HepG2 (cell line): ENCODE data around the gene LDAH. TPM values are rescaled to one million over a fixed set of nuclear protein-coding genes. Genes with fewer than 3 reads are reported as not detected.

Experiments
- ATAC-seq: fragments of 200-7000 bp; cut with Tn5 transposase; 3 replicates; pipeline ENCODE4 v1.9.1; 2020; ENCODE audit warnings: mild to moderate bottlenecking, moderate library complexity
- BruUV-seq: library from RNA; stranded (reverse); fragments of 400-500 nt; replicated peaks from 2 replicates; lab custom pipeline; 2021; lab: Mats Ljungman, UMichigan
- CTCF ChIA-PET: fragments of 300-600 bp; formaldehyde crosslinking; extraction: SDS; loops from one replicate; lab custom pipeline; 2021; ENCODE audit warnings: low total read pairs, inconsistent platforms, low intra/inter-chr PET ratio; lab: Yijun Ruan, JAX
- POLR2A ChIA-PET: fragments of 350-600 bp; sonication (Branson Sonifier 250); formaldehyde crosslinking; loops from one replicate; lab custom pipeline; 2020; ENCODE audit warnings: antibody characterized with exemption, inconsistent platforms; lab: Yijun Ruan, JAX
- DNase-seq: peaks from one replicate; pipeline ENCODE4 v3.0.0-alpha.2; 2015; ENCODE audit warnings: low spot score
- FAIRE-seq: peaks from 3 replicates; lab custom pipeline; 2011; peaks lifted over from hg19 to GRCh38; lab: Jason Lieb, UNC
- H2AFZ ChIP-seq: one replicate; pipeline ENCODE4 v1.6.1; 2011; ENCODE audit warnings: low read length, inconsistent platforms
- H3K27ac ChIP-seq: fragments of 300-600 bp; 3 replicates; pipeline ENCODE4 v1.8.0; 2011; ENCODE audit warnings: mixed run types, mild to moderate bottlenecking, mixed read lengths, low read length, inconsistent platforms; ENCODE audit not compliant: insufficient read depth; ENCODE audit errors: extremely low read length
- H3K27me3 ChIP-seq, 2 experiments: fragments of 200-600 bp in 1 of 2; 2 replicates in 1 of 2; 3 replicates in 1 of 2; pipeline versions ENCODE4 v1.6.0 to v1.8.0; 2011; ENCODE audit warnings: low read length in 2 of 2, mild to moderate bottlenecking in 2 of 2, moderate library complexity in 2 of 2, inconsistent platforms in 1 of 2; ENCODE audit not compliant: insufficient read depth in 2 of 2, control insufficient read depth in 1 of 2
- H3K36me3 ChIP-seq, 2 experiments: fragments of 200-600 bp in 1 of 2; replicated peaks in 1 of 2; 2 replicates in 1 of 2; 3 replicates in 1 of 2; pipeline versions ENCODE4 v1.5.1 to v1.8.0; 2011; ENCODE audit warnings: low read length in 2 of 2, inconsistent platforms in 1 of 2; ENCODE audit not compliant: insufficient read depth in 2 of 2, control insufficient read depth in 1 of 2
- H3K4me1 ChIP-seq: 2 replicates; pipeline ENCODE4 v1.5.1; 2012; ENCODE audit warnings: low read length, inconsistent platforms; ENCODE audit not compliant: insufficient read depth
- H3K4me2 ChIP-seq: 2 replicates; pipeline ENCODE4 v1.6.0; 2011; ENCODE audit warnings: low read depth, low read length, inconsistent platforms
- H3K4me3 ChIP-seq, 3 experiments: fragments of 200-600 bp in 1 of 3; sonication (generic), shearing (Covaris generic) in 1 of 3; replicated peaks in 1 of 3; 2 replicates each; pipeline ENCODE4 v1.5.1; 2011 to 2016; ENCODE audit warnings: low read length in 3 of 3, inconsistent platforms in 2 of 3, low read depth in 2 of 3, mild to moderate bottlenecking in 2 of 3, control low read depth in 1 of 3, mixed read lengths in 1 of 3; ENCODE audit not compliant: insufficient read depth in 1 of 3
- H3K79me2 ChIP-seq: one replicate; pipeline ENCODE4 v1.6.1; 2011; ENCODE audit warnings: low read length, inconsistent platforms; ENCODE audit not compliant: insufficient read depth
- H3K9ac ChIP-seq: 2 replicates; pipeline ENCODE4 v1.6.0; 2011; ENCODE audit warnings: mild to moderate bottlenecking, low read depth, low read length, inconsistent platforms; ENCODE audit not compliant: insufficient read depth
- H3K9me3 ChIP-seq: 2 replicates; pipeline ENCODE4 v1.5.1; 2012; ENCODE audit warnings: mild to moderate bottlenecking, low read length
- H4K20me1 ChIP-seq: 2 replicates; pipeline ENCODE4 v1.6.0; 2011; ENCODE audit warnings: inconsistent platforms, mild to moderate bottlenecking, low read length, moderate library complexity; ENCODE audit not compliant: insufficient read depth
- FOXM1 ChIP-seq: sonication (generic); formaldehyde crosslinking; IDR thresholded peaks from 2 replicates; pipeline ENCODE4 v1.5.0; 2020; ENCODE audit warnings: missing genetic modification reagents
- HOMEZ ChIP-seq: IDR thresholded peaks from 2 replicates; pipeline ENCODE4 v1.6.1; 2016; ENCODE audit warnings: low read depth
- POLR2A ChIP-seq, 2 experiments: IDR thresholded peaks; 2 replicates each; pipeline ENCODE4 v1.6.1; 2011; ENCODE audit warnings: low read depth in 2 of 2, low read length in 2 of 2, mild to moderate bottlenecking in 1 of 2, moderate library complexity in 1 of 2; ENCODE audit not compliant: insufficient read depth in 1 of 2
- TGIF2 ChIP-seq: IDR thresholded peaks from 2 replicates; pipeline ENCODE4 v1.6.1; 2016; ENCODE audit warnings: control low read depth, missing compliant biosample characterization
- ZNF431 ChIP-seq: sonication (generic); formaldehyde crosslinking; IDR thresholded peaks from 2 replicates; pipeline ENCODE4 v1.9.0; 2022; ENCODE audit warnings: missing genetic modification reagents, low read depth, mild to moderate bottlenecking, borderline replicate concordance
- ZNF557 ChIP-seq: sonication (generic); formaldehyde crosslinking; IDR thresholded peaks from 2 replicates; pipeline ENCODE4 v1.4.0; 2020; ENCODE audit warnings: missing genetic modification reagents
- ZNF761 ChIP-seq: sonication (generic); formaldehyde crosslinking; conservative IDR thresholded peaks from 2 replicates; pipeline ENCODE4 v1.4.0; 2020; ENCODE audit warnings: mild to moderate bottlenecking, missing genetic modification reagents
- ZNF773 ChIP-seq: sonication (generic); formaldehyde crosslinking; IDR thresholded peaks from 2 replicates; pipeline ENCODE4 v1.4.0; 2020; ENCODE audit warnings: missing genetic modification reagents, borderline replicate concordance
- WGBS: methylation state at CpG from one replicate; pipeline ENCODE4 v1.1.6; 2017; ENCODE audit warnings: low lambda C conversion rate; 5-methylcytosine and 5-hydroxymethylcytosine counted together
- in situ Hi-C: cut with HindIII; loops from 2 replicates; pipeline ENCODE4 v1.10.0; 2017; ENCODE audit warnings: low pct_unique_long_range_greater_than_20kb; ENCODE audit not compliant: extremely low pct_ligation_motif_present
- intact Hi-C: fragments of 100-400 bp; cut with micrococcal nuclease; formaldehyde crosslinking; loops from one replicate; pipeline ENCODE4 v1.10.0; 2022; ENCODE audit not compliant: unreplicated experiment
- polyA plus RNA-seq, 8 experiments: library from polyadenylated mRNA; depleted of rRNA in 3 of 8; stranded (reverse) in 7 of 8; unstranded in 1 of 8; fragments of >200 nt; fragmentation: Illumina TruSeq in 4 of 8; extraction: Trizol in 4 of 8; gene quantifications; 2 replicates each; pipeline versions ENCODE4 v1.2.1 to v1.2.3, GENCODE V29; 2011 to 2016; ENCODE audit warnings: low read depth in 4 of 8, missing spikeins in 1 of 8, mixed read lengths in 1 of 8; ENCODE audit not compliant: insufficient read depth in 1 of 8
- total RNA-seq, 5 experiments: library from RNA; depleted of rRNA; stranded (reverse); fragments of >200 nt; fragmentation: Illumina TruSeq; extraction: Trizol; gene quantifications; 2 replicates each; pipeline ENCODE4 v1.2.3, GENCODE V29; 2016; ENCODE audit warnings: low read depth in 1 of 5
- TF ChIP-seq, protein P1 (sequence below): sonication (generic); formaldehyde crosslinking; IDR thresholded peaks from 2 replicates; pipeline ENCODE4; 2020; ENCODE audit warnings: missing genetic modification reagents, mild to moderate bottlenecking, borderline replicate concordance
- TF ChIP-seq, protein P2 (sequence below): sonication (generic); formaldehyde crosslinking; IDR thresholded peaks from 2 replicates; pipeline ENCODE4 v1.8.1; 2023; ENCODE audit warnings: missing genetic modification reagents, inconsistent platforms, borderline replicate concordance

LDAH gene
- total and polyA plus RNA-seq, 2 of the 13 experiments (the other 11 are each of a cell fraction or from before 2014, with no cell fraction given), result 28.8 to 46.2 TPM

DNA sequence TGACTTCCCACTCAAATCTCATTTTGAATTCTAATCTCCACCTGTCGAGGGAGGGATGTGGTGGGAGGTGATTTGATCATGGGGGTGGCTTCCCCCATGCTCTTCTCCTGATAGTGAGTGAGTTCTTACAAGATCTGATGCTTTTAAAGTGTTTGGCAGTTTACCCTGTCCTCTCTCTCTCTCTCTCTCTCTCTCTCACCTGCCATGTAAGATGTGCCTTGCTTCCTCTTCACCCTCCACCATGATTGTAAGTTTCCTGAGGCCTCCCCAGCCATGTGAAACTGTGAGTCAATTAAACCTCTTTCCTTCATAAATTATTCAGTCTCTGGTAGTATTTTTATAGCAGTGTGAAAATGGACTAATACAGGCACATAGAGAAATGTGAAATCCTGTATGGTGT lies 7.0 kb upstream of the LDAH start:
- no TSS peak for BruUV-seq
- Histone ChIP-seq H3K9me3 (no peaks in the 10 kb centered on the region), H3K27me3 (peaks cover 0 to 4% of the 10 kb centered on the region in 2 experiments; a peak in 1 of 5 replicates), H3K79me2 (no peaks in the 10 kb centered on the region), H3K4me3 (no peak overlapping the region), H3K36me3 (no peaks in the 10 kb centered on the region), H3K9ac (no peak overlapping the region), H3K27ac (no peak overlapping the region), H4K20me1 (no peaks in the 10 kb centered on the region), H3K4me2 (no peak overlapping the region), H2AFZ (no peak overlapping the region), H3K4me1 (peaks cover 10% of the 10 kb centered on the region; the same call in 1 of the 2 replicates)
- in situ Hi-C loops, result no loop called here
- FAIRE-seq, result no peak
- ChIA-PET POLR2A (no interaction called here), CTCF (no interaction called here)
- 0% methylated on average over 1 of the region's 1 CpG for WGBS
- TF ChIP-seq ZNF773 (CRISPR knock-in tag) (no peak), ZNF431 (CRISPR knock-in tag) (peak; percentile 63; the same call in 1 of the 2 replicates)
- TF ChIP-seq, protein P1, sequence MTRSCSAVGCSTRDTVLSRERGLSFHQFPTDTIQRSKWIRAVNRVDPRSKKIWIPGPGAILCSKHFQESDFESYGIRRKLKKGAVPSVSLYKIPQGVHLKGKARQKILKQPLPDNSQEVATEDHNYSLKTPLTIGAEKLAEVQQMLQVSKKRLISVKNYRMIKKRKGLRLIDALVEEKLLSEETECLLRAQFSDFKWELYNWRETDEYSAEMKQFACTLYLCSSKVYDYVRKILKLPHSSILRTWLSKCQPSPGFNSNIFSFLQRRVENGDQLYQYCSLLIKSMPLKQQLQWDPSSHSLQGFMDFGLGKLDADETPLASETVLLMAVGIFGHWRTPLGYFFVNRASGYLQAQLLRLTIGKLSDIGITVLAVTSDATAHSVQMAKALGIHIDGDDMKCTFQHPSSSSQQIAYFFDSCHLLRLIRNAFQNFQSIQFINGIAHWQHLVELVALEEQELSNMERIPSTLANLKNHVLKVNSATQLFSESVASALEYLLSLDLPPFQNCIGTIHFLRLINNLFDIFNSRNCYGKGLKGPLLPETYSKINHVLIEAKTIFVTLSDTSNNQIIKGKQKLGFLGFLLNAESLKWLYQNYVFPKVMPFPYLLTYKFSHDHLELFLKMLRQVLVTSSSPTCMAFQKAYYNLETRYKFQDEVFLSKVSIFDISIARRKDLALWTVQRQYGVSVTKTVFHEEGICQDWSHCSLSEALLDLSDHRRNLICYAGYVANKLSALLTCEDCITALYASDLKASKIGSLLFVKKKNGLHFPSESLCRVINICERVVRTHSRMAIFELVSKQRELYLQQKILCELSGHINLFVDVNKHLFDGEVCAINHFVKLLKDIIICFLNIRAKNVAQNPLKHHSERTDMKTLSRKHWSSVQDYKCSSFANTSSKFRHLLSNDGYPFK (CRISPR knock-in tag), result no peak
- no peak for ATAC-seq
- DNase-seq, result no peak
- intact Hi-C loops, result no loop called here

DNA sequence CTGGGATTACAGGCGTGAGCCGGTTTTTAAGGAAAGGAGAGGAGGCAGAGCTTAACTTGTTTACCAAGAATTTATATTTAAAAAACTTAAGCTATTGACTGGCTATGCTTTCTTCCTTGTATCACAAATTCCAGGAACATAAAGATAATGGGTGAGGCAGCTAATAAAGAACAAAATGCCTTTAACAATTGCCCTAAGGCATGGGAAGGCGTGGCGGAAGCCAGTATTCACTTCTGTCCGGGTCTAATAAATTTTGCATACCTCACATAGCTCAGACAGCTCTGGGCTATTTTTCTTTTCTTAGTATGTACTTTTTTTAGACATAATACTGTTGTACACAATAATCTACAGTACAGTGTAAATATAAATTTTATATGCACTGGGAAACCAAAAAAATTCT lies 1.0 kb upstream of the LDAH start:
- Histone ChIP-seq H2AFZ (no peak overlapping the region), H3K36me3 (no peaks in the 10 kb centered on the region), H3K27me3 (no peaks in the 10 kb centered on the region; a peak in 1 of 5 replicates), H3K9me3 (no peaks in the 10 kb centered on the region), H3K4me1 (peaks cover 6% of the 10 kb centered on the region), H3K9ac (no peak overlapping the region), H3K4me2 (no peak overlapping the region), H4K20me1 (no peaks in the 10 kb centered on the region), H3K79me2 (peaks cover 17% of the 10 kb centered on the region), H3K27ac (no peak overlapping the region), H3K4me3 (no peak overlapping the region)
- FAIRE-seq (no peak), DNase-seq (no peak), ATAC-seq (no peak)
- WGBS, result 83% methylated on average over 5 of the region's 5 CpGs
- ChIA-PET POLR2A (interaction anchor here (0.6 to 2.7 kb wide), 4 partner anchors 10 to 172 kb away, joined by 3 to 13 read pairs (median 12); partner anchors contain the start of genes GDF7 and HS1BP3), CTCF (no interaction called here)
- no TSS peak for BruUV-seq
- in situ Hi-C loops, result no loop called here
- intact Hi-C loops, result loop anchor here (2.0 kb wide), 1 partner anchor 157 kb away; the partner anchor contains the start of gene GDF7
- TF ChIP-seq ZNF761 (no peak), ZNF557 (CRISPR knock-in tag) (no peak), POLR2A (IDR thresholded peaks at IDR 0.05; ENCODE audit: insufficient read depth in 1 of 2, low read depth in 2 of 2, low read length in 2 of 2) (no peak), HOMEZ (CRISPR knock-in tag) (no peak), FOXM1 (CRISPR knock-in tag) (no peak), TGIF2 (CRISPR knock-in tag) (no peak)
- TF ChIP-seq, protein P2, sequence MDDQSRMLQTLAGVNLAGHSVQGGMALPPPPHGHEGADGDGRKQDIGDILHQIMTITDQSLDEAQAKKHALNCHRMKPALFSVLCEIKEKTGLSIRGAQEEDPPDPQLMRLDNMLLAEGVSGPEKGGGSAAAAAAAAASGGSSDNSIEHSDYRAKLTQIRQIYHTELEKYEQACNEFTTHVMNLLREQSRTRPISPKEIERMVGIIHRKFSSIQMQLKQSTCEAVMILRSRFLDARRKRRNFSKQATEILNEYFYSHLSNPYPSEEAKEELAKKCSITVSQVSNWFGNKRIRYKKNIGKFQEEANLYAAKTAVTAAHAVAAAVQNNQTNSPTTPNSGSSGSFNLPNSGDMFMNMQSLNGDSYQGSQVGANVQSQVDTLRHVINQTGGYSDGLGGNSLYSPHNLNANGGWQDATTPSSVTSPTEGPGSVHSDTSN (CRISPR knock-in tag), result no peak
